Measurements from ENCODE around the gene ADCK1.

- TF ChIP-seq CTCF (IDR thresholded peaks at IDR 0.05; ENCODE audit: insufficient read depth, low read length, poor library complexity, severe bottlenecking) = peak; percentile 99
- TF ChIP-seq EZH2phosphoT487 (conservative IDR thresholded peaks at IDR 0.05; ENCODE audit: low read length) = no peak
Observed at GRCh38 chr14:77862154-77862786, 62.4 kb downstream of the ADCK1 start.
